Gastrocnemius medialis (tissue), 4 donors: Measurements from ENCODE around the gene FMOD.

Experiments
- POLR2A ChIP-seq, 2 donors: fragments of 450-650 bp; IDR thresholded peaks; one replicate each; pipeline ENCODE4 v1.6.1; 2017; ENCODE audit warnings: antibody characterized with exemption in 2 of 2, mild to moderate bottlenecking in 2 of 2, moderate library complexity in 2 of 2
- TF ChIP-seq, protein P1 (sequence below), 5 experiments: fragments of 450-650 bp in 3 of 5; fragments of 200-600 bp in 2 of 5; sonication (generic) in 2 of 5; IDR thresholded peaks in 4 of 5; conservative IDR thresholded peaks in 1 of 5; 1 replicate in 4 of 5; 2 replicates in 1 of 5; pipeline ENCODE4 v1.5.1; 2016 to 2019; ENCODE audit warnings: antibody characterized with exemption in 5 of 5, mild to moderate bottlenecking in 3 of 5, moderate library complexity in 3 of 5

DNA sequence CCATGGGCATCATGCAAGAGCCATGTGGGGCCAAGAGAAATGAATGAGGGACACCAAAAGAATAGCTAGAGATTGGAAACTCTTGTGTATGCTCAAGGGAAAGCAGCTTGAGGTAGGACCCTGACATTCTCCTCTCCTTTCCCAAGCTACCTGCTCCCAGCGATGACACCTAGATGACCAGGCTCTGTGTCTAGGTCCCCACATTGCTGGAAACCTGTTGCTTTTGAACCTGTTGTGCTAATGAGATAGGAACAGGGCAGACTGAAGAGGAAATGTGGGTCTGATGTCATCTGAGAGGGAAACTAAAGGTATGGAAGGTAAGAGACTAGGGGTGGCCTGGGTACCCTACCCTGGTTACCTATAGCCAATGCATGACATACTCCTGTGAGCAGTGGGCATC, 1.8 kb downstream of the FMOD start:
- no peak for TF ChIP-seq POLR2A (IDR thresholded peaks at IDR 0.05)
- TF ChIP-seq, protein P1, sequence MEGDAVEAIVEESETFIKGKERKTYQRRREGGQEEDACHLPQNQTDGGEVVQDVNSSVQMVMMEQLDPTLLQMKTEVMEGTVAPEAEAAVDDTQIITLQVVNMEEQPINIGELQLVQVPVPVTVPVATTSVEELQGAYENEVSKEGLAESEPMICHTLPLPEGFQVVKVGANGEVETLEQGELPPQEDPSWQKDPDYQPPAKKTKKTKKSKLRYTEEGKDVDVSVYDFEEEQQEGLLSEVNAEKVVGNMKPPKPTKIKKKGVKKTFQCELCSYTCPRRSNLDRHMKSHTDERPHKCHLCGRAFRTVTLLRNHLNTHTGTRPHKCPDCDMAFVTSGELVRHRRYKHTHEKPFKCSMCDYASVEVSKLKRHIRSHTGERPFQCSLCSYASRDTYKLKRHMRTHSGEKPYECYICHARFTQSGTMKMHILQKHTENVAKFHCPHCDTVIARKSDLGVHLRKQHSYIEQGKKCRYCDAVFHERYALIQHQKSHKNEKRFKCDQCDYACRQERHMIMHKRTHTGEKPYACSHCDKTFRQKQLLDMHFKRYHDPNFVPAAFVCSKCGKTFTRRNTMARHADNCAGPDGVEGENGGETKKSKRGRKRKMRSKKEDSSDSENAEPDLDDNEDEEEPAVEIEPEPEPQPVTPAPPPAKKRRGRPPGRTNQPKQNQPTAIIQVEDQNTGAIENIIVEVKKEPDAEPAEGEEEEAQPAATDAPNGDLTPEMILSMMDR (IDR thresholded peaks at IDR 0.05 in 4 of 5, conservative IDR thresholded peaks at IDR 0.05 in 1 of 5): no peak
